NT2/D1 (cell line): Measurements from ENCODE around the gene CAMTA1.

Experiments
- YY1 ChIP-seq: IDR thresholded peaks from 2 replicates; pipeline ENCODE4 v1.6.1; 2011; ENCODE audit not compliant: insufficient read length, insufficient read depth
- ZNF274 ChIP-seq: IDR thresholded peaks from 2 replicates; pipeline ENCODE4 v1.6.1; 2011; ENCODE audit warnings: mild to moderate bottlenecking, low read depth, low read length

DNA sequence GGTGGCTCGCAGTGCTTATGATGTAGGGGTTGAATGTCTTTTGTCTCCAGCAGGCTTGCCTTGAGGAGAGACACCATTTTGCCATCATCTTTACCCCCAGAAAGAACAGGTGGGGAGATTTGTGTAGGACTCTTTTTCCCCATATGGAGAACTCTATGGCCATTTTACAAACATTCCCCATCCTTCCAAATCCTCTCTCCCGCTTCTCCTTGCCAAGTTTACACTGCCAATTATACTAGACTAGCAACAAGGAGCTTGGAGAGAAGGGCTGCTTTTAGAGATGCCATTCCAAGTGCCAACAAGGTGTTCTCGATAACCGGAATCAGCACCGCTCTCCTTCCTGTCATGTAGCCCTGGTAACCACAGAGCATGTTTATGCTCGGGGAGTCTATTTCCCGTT lies 233.1 kb downstream of the CAMTA1 start:
- TF ChIP-seq ZNF274, result no peak
- TF ChIP-seq YY1, result no peak
